SJCRH30 (cell line): ENCODE data around the gene NPS. TPM values are rescaled to one million over a fixed set of nuclear protein-coding genes. Genes with fewer than 3 reads are reported as not detected.
A peak's percentile ranks its signal among the peaks of the same experiment; 100 is the strongest.

Source experiments
- DNase-seq, 2 experiments: peaks; one replicate each; pipeline ENCODE4 v3.0.0-alpha.2; 2015 to 2020
- H3K27ac ChIP-seq: fragments of 250-450 bp; sonication (Bioruptor Pico); 2 replicates; pipeline ENCODE4 v1.5.1; 2020; ENCODE audit warnings: mild to moderate bottlenecking, moderate library complexity
- H3K27me3 ChIP-seq: fragments of 250-450 bp; sonication (Bioruptor Pico); 2 replicates; pipeline ENCODE4 v1.5.1; 2020; ENCODE audit warnings: mild to moderate bottlenecking, moderate library complexity
- H3K36me3 ChIP-seq: fragments of 250-450 bp; sonication (Bioruptor Pico); 2 replicates; pipeline ENCODE4 v1.5.1; 2020; ENCODE audit warnings: mild to moderate bottlenecking, moderate library complexity
- H3K4me1 ChIP-seq: fragments of 250-450 bp; sonication (Bioruptor Pico); 2 replicates; pipeline ENCODE4 v1.5.1; 2020; ENCODE audit warnings: mild to moderate bottlenecking, moderate library complexity
- H3K4me3 ChIP-seq: fragments of 250-450 bp; sonication (Bioruptor Pico); 2 replicates; pipeline ENCODE4 v1.5.1; 2020; ENCODE audit warnings: mild to moderate bottlenecking, moderate library complexity
- H3K9me3 ChIP-seq: fragments of 250-450 bp; sonication (Bioruptor Pico); replicated peaks from 2 replicates; pipeline ENCODE4 v1.5.1; 2020; ENCODE audit warnings: mild to moderate bottlenecking, moderate library complexity
- total RNA-seq: library from RNA; depleted of rRNA; stranded (reverse); fragments of >200 nt; shearing (Covaris generic); gene quantifications from 2 replicates; pipeline ENCODE4 v1.2.3, GENCODE V29; 2014

The NPS gene
- total RNA-seq, 1 experiment from 2014 or later: not detected

GRCh38 chr10:127571386-127571785 lies 22.3 kb downstream of the NPS start:
- no peaks in the 10 kb centered on the region for H3K4me1 ChIP-seq
- no peak overlapping the region for H3K27ac ChIP-seq
- H3K27me3 ChIP-seq: peaks cover 3% of the 10 kb centered on the region; the same call in 1 of the 2 replicates
- no peaks in the 10 kb centered on the region for H3K36me3 ChIP-seq
- DNase-seq: no peak
- no peaks in the 10 kb centered on the region for H3K9me3 ChIP-seq
- H3K4me3 ChIP-seq: no peak overlapping the region

GRCh38 chr10:127576051-127576450 lies 26.9 kb downstream of the NPS start:
- Histone ChIP-seq H3K9me3 (no peaks in the 10 kb centered on the region), H3K27me3 (no peaks in the 10 kb centered on the region), H3K36me3 (no peaks in the 10 kb centered on the region), H3K4me3 (no peak overlapping the region), H3K27ac (no peak overlapping the region), H3K4me1 (no peaks in the 10 kb centered on the region)
- DNase-seq: no peak

DNA sequence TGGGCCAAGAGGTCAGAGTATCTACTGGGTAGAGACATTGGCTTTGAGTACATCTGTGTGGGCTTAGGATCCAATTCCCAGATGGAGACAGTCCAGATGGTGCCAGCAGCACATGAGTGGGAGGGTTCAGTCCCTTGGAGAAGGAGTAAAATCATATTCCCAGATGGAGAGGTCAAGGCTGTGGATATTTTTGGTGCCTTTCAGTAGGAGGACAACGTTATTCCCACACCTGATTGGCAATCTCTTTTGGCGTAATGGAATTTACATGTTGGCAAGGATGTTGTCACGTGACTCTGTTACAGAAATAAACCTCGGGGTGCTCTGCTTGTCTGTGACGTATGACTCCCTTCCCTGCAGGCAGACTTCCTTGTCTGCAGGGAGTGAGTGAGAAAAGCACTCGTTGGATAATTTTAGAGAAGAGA lies 27.6 kb downstream of the NPS start:
- Histone ChIP-seq H3K27ac (no peak overlapping the region), H3K27me3 (no peaks in the 10 kb centered on the region), H3K4me3 (no peak overlapping the region), H3K4me1 (no peaks in the 10 kb centered on the region), H3K36me3 (no peaks in the 10 kb centered on the region), H3K9me3 (no peaks in the 10 kb centered on the region)
- no peak for DNase-seq

DNA sequence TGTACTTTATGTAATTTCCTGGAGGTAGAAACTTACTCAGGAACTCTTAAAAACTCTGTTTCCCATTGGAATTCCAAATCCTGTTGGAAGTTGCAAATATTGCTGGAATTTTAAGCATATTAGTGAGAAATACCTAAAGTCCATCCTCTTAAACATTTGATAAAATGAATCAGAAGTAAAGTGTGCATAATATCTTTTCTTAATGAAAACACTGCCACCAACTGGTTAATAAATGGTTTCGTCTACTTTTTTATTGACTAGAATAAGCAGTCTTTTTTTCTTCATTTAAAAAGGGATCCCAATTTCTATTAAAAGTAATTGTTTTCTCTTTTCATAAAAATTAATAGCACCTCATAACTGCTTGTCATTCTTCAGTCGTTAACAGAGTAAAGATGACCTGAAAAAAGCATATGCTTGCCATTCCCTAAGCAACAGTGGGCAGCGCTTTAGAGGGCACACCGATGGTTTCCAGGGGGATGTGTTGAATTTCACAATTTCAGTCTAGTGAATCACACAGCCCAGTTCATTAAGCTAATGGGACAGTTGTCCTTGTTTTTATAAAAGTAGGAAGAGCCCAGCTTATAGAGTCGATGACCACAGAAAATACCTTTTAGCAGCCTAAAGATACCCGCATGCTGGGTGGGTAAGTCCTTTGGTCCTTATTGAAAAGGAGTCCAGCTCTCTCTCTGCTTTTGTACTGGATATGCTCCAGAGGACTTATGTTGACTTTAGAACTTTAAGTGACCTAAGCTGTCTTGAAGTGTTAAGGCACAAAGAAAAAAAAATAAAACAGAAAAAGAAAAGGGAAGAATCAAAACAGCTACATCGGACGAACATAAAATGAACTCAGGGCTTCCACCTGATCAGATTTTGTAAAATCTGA lies 28.5 kb downstream of the NPS start:
- Histone ChIP-seq H3K9me3 (no peaks in the 10 kb centered on the region), H3K4me3 (no peak overlapping the region), H3K4me1 (no peaks in the 10 kb centered on the region), H3K36me3 (no peaks in the 10 kb centered on the region), H3K27ac (no peak overlapping the region), H3K27me3 (no peaks in the 10 kb centered on the region)
- peak in 1 of 2 experiments; percentile 16 for DNase-seq

- no peaks in the 10 kb centered on the region for H3K27me3 ChIP-seq
- H3K4me1 ChIP-seq: no peaks in the 10 kb centered on the region
- H3K27ac ChIP-seq: no peak overlapping the region
- H3K36me3 ChIP-seq: no peaks in the 10 kb centered on the region
- H3K4me3 ChIP-seq: no peak overlapping the region
- no peak for DNase-seq
- no peaks in the 10 kb centered on the region for H3K9me3 ChIP-seq
Measured at GRCh38 chr10:127578259-127578960, 29.3 kb downstream of the NPS start.

DNA sequence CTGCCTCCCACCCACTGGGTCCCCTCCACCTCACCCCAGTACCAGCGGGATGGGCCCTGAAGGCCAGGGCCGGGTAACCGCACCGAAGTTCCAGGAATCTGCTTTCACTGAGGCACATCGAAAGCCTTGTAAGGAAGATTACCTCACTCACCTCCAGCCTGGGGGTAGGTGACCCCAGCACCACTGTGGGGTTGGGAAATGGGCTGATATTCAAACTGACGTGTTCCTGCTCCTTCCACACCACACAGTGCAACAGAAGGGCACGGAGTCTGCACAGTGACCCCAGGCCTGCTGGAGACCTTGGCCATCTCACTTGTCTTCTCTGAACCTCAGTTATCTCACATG lies 29.8 kb downstream of the NPS start:
- no peaks in the 10 kb centered on the region for H3K4me1 ChIP-seq
- DNase-seq: no peak
- H3K36me3 ChIP-seq: no peaks in the 10 kb centered on the region
- H3K4me3 ChIP-seq: no peak overlapping the region
- no peaks in the 10 kb centered on the region for H3K9me3 ChIP-seq
- no peak overlapping the region for H3K27ac ChIP-seq
- H3K27me3 ChIP-seq: no peaks in the 10 kb centered on the region

DNA sequence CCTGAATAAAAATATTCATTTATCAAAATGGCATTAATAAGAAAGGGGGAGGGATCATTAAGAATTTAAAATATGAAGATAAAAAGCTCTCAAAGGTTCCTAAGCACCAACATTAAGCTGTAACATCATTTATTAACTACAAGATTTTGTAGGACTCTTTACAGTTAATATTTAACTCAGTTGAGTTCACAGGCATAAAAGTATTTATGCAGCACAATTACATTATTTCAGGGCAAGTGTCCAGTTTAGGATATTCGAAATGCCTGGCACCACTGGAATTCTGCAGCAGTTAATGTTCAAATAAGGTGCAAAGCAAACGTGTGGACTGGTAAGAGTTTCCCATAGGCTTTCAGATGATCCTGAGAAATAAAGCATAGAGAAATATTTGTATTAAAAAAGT lies 30.5 kb downstream of the NPS start:
- no peaks in the 10 kb centered on the region for H3K36me3 ChIP-seq
- H3K9me3 ChIP-seq: no peaks in the 10 kb centered on the region
- DNase-seq: no peak
- no peak overlapping the region for H3K27ac ChIP-seq
- no peaks in the 10 kb centered on the region for H3K27me3 ChIP-seq
- H3K4me3 ChIP-seq: no peak overlapping the region
- no peaks in the 10 kb centered on the region for H3K4me1 ChIP-seq

DNA sequence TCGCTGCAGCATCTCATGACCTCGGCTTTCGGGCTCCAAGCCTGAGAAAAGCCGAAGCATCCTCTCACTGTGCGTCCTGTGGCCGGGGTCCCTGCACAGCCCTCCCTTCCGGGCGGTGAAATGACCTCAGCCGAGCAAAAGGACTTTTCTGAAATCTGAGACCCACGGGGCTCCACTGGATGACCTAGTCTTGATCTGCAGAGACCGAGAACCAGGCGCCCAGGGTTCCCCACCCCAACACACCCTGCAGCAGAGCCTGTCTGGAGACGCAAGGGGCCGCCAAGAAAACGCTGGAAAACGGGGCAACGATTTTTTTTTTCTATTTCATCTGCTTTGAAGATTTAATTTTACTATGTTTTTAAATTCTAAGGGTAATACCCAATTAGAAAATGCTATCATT lies 31.7 kb downstream of the NPS start:
- no peaks in the 10 kb centered on the region for H3K4me1 ChIP-seq
- DNase-seq: no peak
- H3K4me3 ChIP-seq: no peak overlapping the region
- no peaks in the 10 kb centered on the region for H3K9me3 ChIP-seq
- no peaks in the 10 kb centered on the region for H3K36me3 ChIP-seq
- no peaks in the 10 kb centered on the region for H3K27me3 ChIP-seq
- H3K27ac ChIP-seq: no peak overlapping the region

DNA sequence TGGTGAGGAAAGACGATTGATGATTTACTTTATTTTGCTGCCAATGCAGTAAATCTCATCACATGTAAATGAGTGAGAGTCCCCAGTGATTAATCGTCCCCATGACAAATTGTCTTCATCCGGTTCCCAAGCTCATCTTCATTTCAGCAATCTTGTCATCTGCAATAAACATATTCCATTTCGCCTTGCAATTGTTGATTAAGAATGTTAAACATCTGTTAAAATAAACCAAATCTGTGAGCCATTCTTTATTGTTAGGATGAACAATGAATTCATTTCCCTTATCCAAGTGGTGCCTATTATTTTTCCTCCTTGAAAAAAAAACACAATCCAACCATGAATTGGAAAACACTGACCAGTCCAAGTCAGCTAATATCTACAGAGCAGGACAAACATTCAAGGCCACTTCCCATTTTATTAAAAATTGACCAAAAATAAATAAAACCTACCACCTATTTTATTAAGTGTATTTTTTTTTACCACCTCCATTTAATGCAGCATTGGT lies 36.5 kb downstream of the NPS start:
- Histone ChIP-seq H3K4me1 (no peaks in the 10 kb centered on the region), H3K27me3 (no peaks in the 10 kb centered on the region), H3K27ac (no peak overlapping the region), H3K4me3 (no peak overlapping the region), H3K9me3 (no peaks in the 10 kb centered on the region), H3K36me3 (no peaks in the 10 kb centered on the region)
- DNase-seq: no peak

DNA sequence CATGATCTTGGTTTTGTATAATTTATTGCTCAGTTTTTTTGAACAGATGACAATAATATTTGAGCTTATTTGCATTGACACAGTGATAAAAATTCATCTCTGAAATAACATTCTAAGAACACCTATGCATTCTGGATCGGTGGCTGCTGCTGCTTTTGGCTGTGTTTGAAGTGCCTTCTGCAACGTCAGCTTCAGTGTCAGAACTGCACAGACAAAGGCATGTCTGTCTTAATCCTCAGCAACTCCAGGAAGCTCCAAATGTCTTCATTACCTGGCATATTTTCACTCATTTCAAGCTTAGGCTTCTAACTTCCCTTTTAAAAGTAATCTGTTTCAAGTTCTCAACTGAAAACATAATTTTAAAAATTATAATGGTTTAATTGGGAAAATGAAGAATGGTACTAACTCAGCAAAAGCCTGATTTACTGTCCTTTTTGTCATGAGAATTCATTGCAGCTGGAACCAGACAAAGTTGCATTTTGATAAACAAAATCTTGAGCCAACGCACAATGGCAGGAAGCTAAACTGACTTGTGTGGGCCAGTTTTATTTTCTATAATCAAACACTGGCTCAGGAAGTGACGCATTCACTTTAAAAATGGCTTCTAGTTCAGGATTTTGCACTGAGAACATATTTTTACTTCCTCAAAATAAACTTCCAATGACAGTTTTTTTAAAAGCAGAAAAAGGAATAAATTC lies 38.7 kb downstream of the NPS start:
- no peaks in the 10 kb centered on the region for H3K4me1 ChIP-seq
- no peaks in the 10 kb centered on the region for H3K9me3 ChIP-seq
- DNase-seq: no peak
- no peaks in the 10 kb centered on the region for H3K36me3 ChIP-seq
- H3K27ac ChIP-seq: no peak overlapping the region
- H3K27me3 ChIP-seq: no peaks in the 10 kb centered on the region
- H3K4me3 ChIP-seq: no peak overlapping the region

DNA sequence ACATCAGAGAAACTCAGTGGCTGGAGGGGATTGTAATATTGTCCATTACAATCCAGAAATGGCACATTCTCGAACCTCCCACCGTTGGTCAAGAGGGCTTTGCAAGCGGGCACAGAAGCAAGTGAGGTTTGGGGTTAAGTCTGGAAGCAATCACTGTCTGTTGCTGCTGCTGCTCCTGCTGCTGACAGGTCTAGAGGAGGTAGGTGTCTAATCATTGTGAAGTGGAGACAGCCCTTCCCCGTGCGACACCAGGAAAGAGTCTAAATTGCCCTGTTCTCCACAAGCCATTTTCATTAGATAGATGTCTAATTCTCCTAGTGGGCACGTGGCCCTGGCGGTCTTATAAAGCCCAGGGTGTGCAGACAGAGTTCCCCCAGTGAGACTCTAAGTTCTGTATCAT lies 43.5 kb downstream of the NPS start:
- no peak overlapping the region for H3K4me3 ChIP-seq
- no peak for DNase-seq
- no peaks in the 10 kb centered on the region for H3K4me1 ChIP-seq
- no peak overlapping the region for H3K27ac ChIP-seq
- H3K36me3 ChIP-seq: no peaks in the 10 kb centered on the region
- no peaks in the 10 kb centered on the region for H3K9me3 ChIP-seq
- H3K27me3 ChIP-seq: no peaks in the 10 kb centered on the region

DNA sequence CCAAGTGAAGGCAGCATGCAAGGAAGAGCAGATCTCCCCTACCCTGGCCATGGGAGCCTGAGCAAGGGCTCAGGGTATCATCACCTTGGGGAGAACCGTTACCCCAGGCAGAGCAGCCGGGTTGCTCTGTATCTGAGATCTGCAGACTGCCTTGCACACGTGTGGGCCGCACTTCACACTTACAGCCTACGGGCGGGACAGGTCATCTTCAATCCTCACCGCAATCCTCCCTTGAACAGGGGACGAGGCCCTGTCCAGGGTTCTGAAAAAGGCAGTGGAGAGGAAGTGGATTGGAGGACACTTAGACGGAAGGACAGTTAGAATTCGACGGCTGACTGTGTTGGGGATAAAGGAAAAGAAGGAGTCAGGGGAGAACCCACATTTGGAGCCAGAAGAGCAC lies 51.4 kb downstream of the NPS start:
- H3K4me1 ChIP-seq: no peaks in the 10 kb centered on the region
- DNase-seq: peak; percentile 36 to 51
- H3K27me3 ChIP-seq: no peaks in the 10 kb centered on the region

More for the DNA sequence above, 51.4 kb downstream of the NPS start:
- no peaks in the 10 kb centered on the region for H3K36me3 ChIP-seq
- H3K4me3 ChIP-seq: no peak overlapping the region
- H3K9me3 ChIP-seq: no peaks in the 10 kb centered on the region
- no peak overlapping the region for H3K27ac ChIP-seq
